T-helper 2 cell treated with Interferon-gamma antibody and Interleukin-4, amounts not matched to agents 5 μg/mL and 100 μg/mL, for 36 hours (primary cell): ENCODE data around the gene FERMT2.
"Not testable (repeated sequence)": the region's sequence is repeated elsewhere in the genome, so short reads cannot be mapped to it uniquely, and the experiment has no call there.

ENCODE experiments used
- DNase-seq: peaks from one replicate; pipeline ENCODE4 v3.0.0; 2021; ENCODE audit warnings: low spot score
- H3K27ac Mint-ChIP-seq: one replicate; pipeline ENCODE4 v1.8.0; 2021; ENCODE audit warnings: mild to moderate bottlenecking, mixed read lengths
- H3K27me3 Mint-ChIP-seq: one replicate; pipeline ENCODE4 v1.8.0; 2021; ENCODE audit warnings: low read depth, mixed read lengths
- H3K36me3 Mint-ChIP-seq: one replicate; pipeline ENCODE4 v1.8.0; 2021; ENCODE audit warnings: low read depth, mixed read lengths
- H3K4me1 Mint-ChIP-seq: one replicate; pipeline ENCODE4 v1.8.0; 2021; ENCODE audit warnings: low read depth, mixed read lengths
- H3K4me3 Mint-ChIP-seq: one replicate; pipeline ENCODE4 v1.8.0; 2022; ENCODE audit warnings: mild to moderate bottlenecking, moderate library complexity, mixed read lengths
- H3K9me3 Mint-ChIP-seq: one replicate; pipeline ENCODE4 v1.8.0; 2021; ENCODE audit warnings: mixed read lengths

Gene FERMT2

GRCh38 chr14:52877628-52878027 lies 73.2 kb downstream of the FERMT2 start:
- H3K9me3 Mint-ChIP-seq: no peaks in the 10 kb centered on the region
- DNase-seq: no peak
- H3K4me3 Mint-ChIP-seq: no peak overlapping the region
- H3K36me3 Mint-ChIP-seq: no peaks in the 10 kb centered on the region
- H3K27ac Mint-ChIP-seq: no peak overlapping the region
- peaks cover 1% of the 10 kb centered on the region for H3K4me1 Mint-ChIP-seq
- H3K27me3 Mint-ChIP-seq: peaks cover 15% of the 10 kb centered on the region

GRCh38 chr14:52876806-52877205 lies 74.0 kb downstream of the FERMT2 start:
- no peak for DNase-seq
- Mint-ChIP-seq H3K4me1 (peaks cover 1% of the 10 kb centered on the region), H3K4me3 (no peak overlapping the region), H3K9me3 (no peaks in the 10 kb centered on the region), H3K27ac (no peak overlapping the region), H3K36me3 (no peaks in the 10 kb centered on the region), H3K27me3 (peaks cover 12% of the 10 kb centered on the region)

- DNase-seq: no peak
- no peak overlapping the region for H3K27ac Mint-ChIP-seq
- peaks cover 1% of the 10 kb centered on the region for H3K4me1 Mint-ChIP-seq
- H3K9me3 Mint-ChIP-seq: no peaks in the 10 kb centered on the region
- peaks cover 10% of the 10 kb centered on the region for H3K27me3 Mint-ChIP-seq
- H3K36me3 Mint-ChIP-seq: no peaks in the 10 kb centered on the region
- no peak overlapping the region for H3K4me3 Mint-ChIP-seq
Measured at GRCh38 chr14:52876311-52876710, 74.5 kb downstream of the FERMT2 start.

DNA sequence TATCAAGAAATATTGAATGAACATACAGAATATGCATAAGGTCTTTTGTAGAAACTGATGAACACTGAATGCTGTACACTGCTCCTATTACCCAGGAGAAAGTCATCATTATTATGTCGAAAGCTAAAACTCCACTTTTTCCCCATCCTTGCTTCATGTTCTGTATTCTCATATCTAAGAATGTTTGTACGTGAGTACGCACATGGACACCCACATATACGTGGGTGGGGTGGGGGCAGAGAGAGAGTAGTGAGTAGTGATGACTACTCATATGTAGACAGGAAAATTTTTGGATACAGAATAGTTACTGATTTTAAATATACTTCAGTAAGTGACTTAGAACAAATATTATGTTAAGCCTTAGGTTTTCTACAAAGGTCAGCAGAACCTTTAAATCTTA lies 75.1 kb downstream of the FERMT2 start:
- H3K27ac Mint-ChIP-seq: no peak overlapping the region
- H3K9me3 Mint-ChIP-seq: no peaks in the 10 kb centered on the region
- H3K27me3 Mint-ChIP-seq: peaks cover 10% of the 10 kb centered on the region
- H3K4me1 Mint-ChIP-seq: peaks cover 1% of the 10 kb centered on the region
- no peak for DNase-seq
- H3K4me3 Mint-ChIP-seq: no peak overlapping the region
- no peaks in the 10 kb centered on the region for H3K36me3 Mint-ChIP-seq

GRCh38 chr14:52874389-52874788 lies 76.5 kb downstream of the FERMT2 start:
- Mint-ChIP-seq H3K4me3 (no peak overlapping the region), H3K27ac (no peak overlapping the region), H3K27me3 (peaks cover 10% of the 10 kb centered on the region), H3K36me3 (no peaks in the 10 kb centered on the region), H3K4me1 (peaks cover 1% of the 10 kb centered on the region), H3K9me3 (no peaks in the 10 kb centered on the region)
- no peak for DNase-seq

DNA sequence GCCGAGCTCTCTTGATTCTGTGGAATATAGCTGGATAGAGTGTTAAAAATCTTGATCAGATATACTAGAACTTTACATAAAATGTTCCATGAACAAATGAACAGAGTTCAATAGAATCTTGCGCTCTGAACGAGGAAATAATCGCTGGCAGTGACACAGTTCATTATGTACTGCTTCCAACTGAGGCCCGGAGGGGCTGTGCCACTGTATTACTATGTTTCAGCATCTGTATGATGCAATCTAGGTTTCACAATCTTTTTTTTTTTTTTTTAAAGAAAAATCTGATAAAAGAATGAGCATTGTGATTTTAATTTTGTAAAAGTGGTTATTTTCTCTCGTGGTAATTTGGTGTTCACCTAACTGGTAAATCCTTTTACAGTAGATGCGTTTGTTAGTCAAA lies 77.2 kb downstream of the FERMT2 start:
- Mint-ChIP-seq H3K36me3 (no peaks in the 10 kb centered on the region), H3K27me3 (peaks cover 10% of the 10 kb centered on the region), H3K27ac (no peak overlapping the region), H3K4me3 (no peak overlapping the region), H3K9me3 (no peaks in the 10 kb centered on the region), H3K4me1 (peaks cover 1% of the 10 kb centered on the region)
- DNase-seq: no peak

DNA sequence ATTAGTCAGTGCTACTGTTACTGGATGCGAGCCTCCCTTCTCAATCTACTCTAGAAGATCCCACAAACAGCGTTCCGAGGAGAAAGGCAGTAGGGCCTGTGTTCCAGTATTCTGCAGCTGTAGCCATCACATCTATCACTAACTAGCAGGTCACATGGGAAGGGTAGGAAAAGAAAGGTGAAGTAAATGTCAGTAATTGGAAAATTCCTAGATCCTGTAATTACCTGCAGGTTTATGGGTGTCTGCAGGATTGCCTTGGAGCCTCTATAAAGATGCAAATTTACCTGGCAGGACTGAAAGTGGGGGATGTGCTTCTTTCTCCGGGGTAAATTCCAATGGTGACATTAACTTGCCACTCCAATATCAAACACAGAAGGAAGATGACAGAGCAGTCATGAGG lies 77.8 kb downstream of the FERMT2 start:
- H3K9me3 Mint-ChIP-seq: no peaks in the 10 kb centered on the region
- H3K36me3 Mint-ChIP-seq: no peaks in the 10 kb centered on the region
- no peak overlapping the region for H3K27ac Mint-ChIP-seq
- peaks cover 7% of the 10 kb centered on the region for H3K27me3 Mint-ChIP-seq
- DNase-seq: no peak
- no peak overlapping the region for H3K4me3 Mint-ChIP-seq
- H3K4me1 Mint-ChIP-seq: peaks cover 1% of the 10 kb centered on the region

DNA sequence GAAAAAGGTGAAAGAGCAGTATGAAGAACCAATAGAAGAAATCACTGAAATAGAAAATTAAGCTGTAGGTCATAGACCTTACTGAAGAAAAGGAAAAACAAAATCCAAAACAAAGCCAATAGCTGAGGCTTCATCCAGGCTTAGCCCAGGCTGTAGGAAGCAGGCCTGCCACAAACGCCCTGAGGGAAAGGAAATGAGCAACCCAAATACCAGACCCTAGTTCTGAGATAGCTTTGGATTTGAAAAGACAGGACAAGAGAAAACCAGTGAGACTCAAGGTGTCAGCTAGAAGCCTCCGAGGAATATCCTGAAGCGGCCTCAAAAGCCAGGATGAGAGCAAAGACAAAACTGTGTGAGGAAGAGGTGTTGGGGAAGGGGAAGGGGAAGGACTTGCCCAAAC lies 79.2 kb downstream of the FERMT2 start:
- Mint-ChIP-seq H3K9me3 (no peaks in the 10 kb centered on the region), H3K4me1 (peaks cover 1% of the 10 kb centered on the region), H3K4me3 (no peak overlapping the region), H3K27me3 (no peaks in the 10 kb centered on the region), H3K27ac (no peak overlapping the region), H3K36me3 (no peaks in the 10 kb centered on the region)
- DNase-seq: no peak

DNA sequence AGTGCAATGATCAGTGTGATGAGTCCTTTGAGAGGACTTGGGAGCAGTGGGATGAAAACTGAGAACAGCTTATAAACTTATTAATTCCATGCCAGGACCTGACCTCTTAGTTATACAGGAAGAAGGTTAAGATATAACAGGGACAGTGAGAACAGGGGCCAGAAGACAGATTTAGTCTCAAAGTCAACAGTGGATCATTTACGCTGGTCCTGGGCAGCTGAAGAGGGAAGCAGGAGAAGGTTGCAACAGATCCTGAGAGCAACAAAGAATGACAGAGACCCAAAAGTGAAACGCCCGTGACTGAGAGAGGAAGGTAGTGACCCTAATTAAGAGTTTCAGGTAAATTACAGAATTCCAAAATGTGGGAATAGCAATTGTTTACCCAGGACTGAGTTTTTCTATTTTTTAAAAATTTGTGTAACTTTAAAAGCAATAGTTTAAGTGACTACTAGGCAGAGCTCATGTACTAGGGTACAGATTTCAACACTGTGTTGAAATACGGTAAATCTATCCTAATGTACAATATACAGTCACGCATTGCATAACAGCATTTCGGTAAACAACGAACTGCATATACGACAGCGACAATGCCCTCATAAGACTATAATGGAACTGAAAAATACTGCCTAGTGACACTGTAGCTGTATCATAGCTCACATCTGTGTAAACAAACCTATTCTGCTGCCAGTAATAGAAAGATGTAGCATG lies 81.8 kb downstream of the FERMT2 start:
- no peaks in the 10 kb centered on the region for H3K27me3 Mint-ChIP-seq
- H3K4me3 Mint-ChIP-seq: no peak overlapping the region
- peaks cover 1% of the 10 kb centered on the region for H3K4me1 Mint-ChIP-seq
- no peaks in the 10 kb centered on the region for H3K36me3 Mint-ChIP-seq
- DNase-seq: no peak
- no peaks in the 10 kb centered on the region for H3K9me3 Mint-ChIP-seq
- no peak overlapping the region for H3K27ac Mint-ChIP-seq

- not testable (repeated sequence) for H3K4me3 Mint-ChIP-seq, H3K27ac Mint-ChIP-seq, H3K27me3 Mint-ChIP-seq, H3K36me3 Mint-ChIP-seq, H3K9me3 Mint-ChIP-seq, H3K4me1 Mint-ChIP-seq, DNase-seq
Measured at GRCh38 chr14:52864893-52865292, 86.0 kb downstream of the FERMT2 start.

GRCh38 chr14:52863334-52863700 lies 87.5 kb downstream of the FERMT2 start:
- Mint-ChIP-seq H3K9me3 (no peaks in the 10 kb centered on the region), H3K27me3 (no peaks in the 10 kb centered on the region), H3K27ac (no peak overlapping the region), H3K4me3 (no peak overlapping the region), H3K36me3 (no peaks in the 10 kb centered on the region), H3K4me1 (no peaks in the 10 kb centered on the region)
- DNase-seq: no peak

GRCh38 chr14:52862632-52863333 lies 88.1 kb downstream of the FERMT2 start:
- H3K36me3 Mint-ChIP-seq: no peaks in the 10 kb centered on the region
- no peaks in the 10 kb centered on the region for H3K27me3 Mint-ChIP-seq
- no peak overlapping the region for H3K27ac Mint-ChIP-seq
- no peaks in the 10 kb centered on the region for H3K4me1 Mint-ChIP-seq
- H3K9me3 Mint-ChIP-seq: no peaks in the 10 kb centered on the region
- no peak overlapping the region for H3K4me3 Mint-ChIP-seq
- DNase-seq: no peak

GRCh38 chr14:52861403-52861802 lies 89.4 kb downstream of the FERMT2 start:
- Mint-ChIP-seq H3K9me3 (no peaks in the 10 kb centered on the region), H3K27me3 (no peaks in the 10 kb centered on the region), H3K36me3 (no peaks in the 10 kb centered on the region), H3K4me1 (no peaks in the 10 kb centered on the region), H3K4me3 (no peak overlapping the region), H3K27ac (no peak overlapping the region)
- no peak for DNase-seq

GRCh38 chr14:52860910-52861309 lies 89.9 kb downstream of the FERMT2 start:
- no peaks in the 10 kb centered on the region for H3K4me1 Mint-ChIP-seq
- H3K27ac Mint-ChIP-seq: no peak overlapping the region
- H3K4me3 Mint-ChIP-seq: no peak overlapping the region
- H3K9me3 Mint-ChIP-seq: no peaks in the 10 kb centered on the region
- H3K27me3 Mint-ChIP-seq: no peaks in the 10 kb centered on the region
- H3K36me3 Mint-ChIP-seq: no peaks in the 10 kb centered on the region
- no peak for DNase-seq

GRCh38 chr14:52860209-52860608 lies 90.6 kb downstream of the FERMT2 start:
- Mint-ChIP-seq H3K27ac (no peak overlapping the region), H3K36me3 (no peaks in the 10 kb centered on the region), H3K9me3 (no peaks in the 10 kb centered on the region), H3K27me3 (no peaks in the 10 kb centered on the region), H3K4me3 (no peak overlapping the region), H3K4me1 (no peaks in the 10 kb centered on the region)
- no peak for DNase-seq
